ENCODE data around the gene TBR1.

TBR1 gene

DNA sequence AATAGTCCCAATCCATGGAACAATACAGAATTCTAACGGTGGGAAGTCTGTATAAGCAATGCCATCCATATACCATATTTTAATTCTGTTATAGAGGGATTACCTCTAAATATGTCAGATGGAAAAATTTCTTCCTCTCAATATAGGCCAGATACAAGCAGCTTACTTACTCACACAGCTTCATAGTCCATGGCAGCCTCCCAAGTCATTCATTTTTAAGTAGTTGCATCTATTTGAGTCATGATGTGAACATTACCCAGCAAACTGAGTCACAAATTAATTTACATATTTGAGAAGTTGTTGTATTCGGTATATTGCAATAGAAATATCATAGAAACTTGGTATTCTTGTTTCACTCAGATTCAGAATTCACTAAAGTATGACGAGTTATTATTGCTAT is 20.3 kb downstream of the TBR1 start:
- DNase-seq (ENCODE audit: low spot score): no peak
- TF ChIP-seq, protein P1, sequence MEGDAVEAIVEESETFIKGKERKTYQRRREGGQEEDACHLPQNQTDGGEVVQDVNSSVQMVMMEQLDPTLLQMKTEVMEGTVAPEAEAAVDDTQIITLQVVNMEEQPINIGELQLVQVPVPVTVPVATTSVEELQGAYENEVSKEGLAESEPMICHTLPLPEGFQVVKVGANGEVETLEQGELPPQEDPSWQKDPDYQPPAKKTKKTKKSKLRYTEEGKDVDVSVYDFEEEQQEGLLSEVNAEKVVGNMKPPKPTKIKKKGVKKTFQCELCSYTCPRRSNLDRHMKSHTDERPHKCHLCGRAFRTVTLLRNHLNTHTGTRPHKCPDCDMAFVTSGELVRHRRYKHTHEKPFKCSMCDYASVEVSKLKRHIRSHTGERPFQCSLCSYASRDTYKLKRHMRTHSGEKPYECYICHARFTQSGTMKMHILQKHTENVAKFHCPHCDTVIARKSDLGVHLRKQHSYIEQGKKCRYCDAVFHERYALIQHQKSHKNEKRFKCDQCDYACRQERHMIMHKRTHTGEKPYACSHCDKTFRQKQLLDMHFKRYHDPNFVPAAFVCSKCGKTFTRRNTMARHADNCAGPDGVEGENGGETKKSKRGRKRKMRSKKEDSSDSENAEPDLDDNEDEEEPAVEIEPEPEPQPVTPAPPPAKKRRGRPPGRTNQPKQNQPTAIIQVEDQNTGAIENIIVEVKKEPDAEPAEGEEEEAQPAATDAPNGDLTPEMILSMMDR (IDR thresholded peaks at IDR 0.05; ENCODE audit: borderline replicate concordance, control extremely low read depth, extremely low read depth, insufficient read depth, missing control alignments): no peak
- in situ Hi-C loops (cut with MboI; ENCODE audit: low sequenced_read_pairs, unreplicated experiment): no loop called here

DNA sequence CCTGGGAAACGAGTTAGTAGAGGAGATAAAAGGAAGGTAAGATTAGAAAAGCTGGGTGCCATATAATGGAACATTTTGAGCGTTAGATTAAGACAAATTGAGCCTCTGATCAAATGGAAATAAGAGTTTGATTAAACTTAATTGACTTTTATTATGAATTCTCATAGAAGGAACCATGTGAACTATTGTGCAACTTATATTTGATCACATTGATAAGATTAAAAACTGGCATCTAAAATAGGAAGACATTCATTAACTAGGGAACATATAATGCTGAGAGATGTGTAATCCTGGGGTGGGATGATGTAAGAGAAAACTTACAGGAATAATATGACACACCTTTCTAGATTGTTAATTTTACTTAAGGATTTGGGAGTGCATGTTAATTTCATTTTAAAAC is 22.5 kb downstream of the TBR1 start:
- in situ Hi-C loops (cut with MboI; ENCODE audit: low sequenced_read_pairs, unreplicated experiment): no loop called here
- TF ChIP-seq, protein P1 (IDR thresholded peaks at IDR 0.05; ENCODE audit: borderline replicate concordance, control extremely low read depth, extremely low read depth, insufficient read depth, missing control alignments): no peak
- DNase-seq (ENCODE audit: low spot score): no peak

GRCh38 chr2:161445097-161445496 is 29.0 kb downstream of the TBR1 start:
- in situ Hi-C loops (cut with MboI; ENCODE audit: low sequenced_read_pairs, unreplicated experiment): no loop called here
- DNase-seq (ENCODE audit: low spot score): no peak
- TF ChIP-seq, protein P1 (IDR thresholded peaks at IDR 0.05; ENCODE audit: borderline replicate concordance, control extremely low read depth, extremely low read depth, insufficient read depth, missing control alignments): no peak

DNA sequence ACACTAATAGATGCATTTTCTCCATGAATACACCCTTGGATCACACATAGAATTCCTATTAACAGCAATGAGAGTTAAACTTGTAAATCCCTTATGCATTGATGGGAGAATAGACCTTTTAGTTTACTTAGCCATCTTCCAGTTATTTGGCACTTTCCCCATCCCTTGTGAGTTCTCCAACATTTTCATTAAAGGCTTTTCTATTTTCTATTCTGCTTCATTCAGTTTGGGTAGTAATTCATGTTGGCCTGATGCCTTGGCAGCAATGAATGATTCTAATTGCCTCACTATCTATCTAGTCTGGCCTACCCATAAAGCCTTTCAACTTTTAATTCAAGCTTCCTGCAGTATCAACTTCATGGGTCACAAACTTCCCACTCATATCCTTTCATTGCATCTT is 32.3 kb downstream of the TBR1 start:
- in situ Hi-C loops (cut with MboI; ENCODE audit: low sequenced_read_pairs, unreplicated experiment): no loop called here
- DNase-seq (ENCODE audit: low spot score): no peak
- TF ChIP-seq, protein P1 (IDR thresholded peaks at IDR 0.05; ENCODE audit: borderline replicate concordance, control extremely low read depth, extremely low read depth, insufficient read depth, missing control alignments): no peak

DNA sequence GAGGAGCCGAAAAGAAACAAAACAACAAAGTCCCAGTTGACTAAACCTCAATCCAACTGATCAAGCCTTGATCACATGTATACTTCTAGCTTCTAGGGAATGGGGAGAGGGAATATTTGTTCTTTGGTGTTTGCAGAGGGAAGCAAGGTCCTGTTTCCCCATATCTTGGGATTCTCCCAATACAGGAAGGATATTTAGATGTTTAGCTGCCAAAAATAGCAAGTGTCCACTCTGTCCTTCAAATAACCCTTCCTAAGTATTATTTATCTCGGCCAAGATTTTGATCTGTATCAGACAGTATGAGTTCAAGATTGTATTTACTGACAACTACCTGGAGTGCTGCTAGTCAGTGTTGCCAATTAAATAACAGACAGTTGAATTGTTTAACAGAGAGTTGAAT is 55.5 kb downstream of the TBR1 start:
- in situ Hi-C loops (cut with MboI; ENCODE audit: low sequenced_read_pairs, unreplicated experiment): no loop called here
- DNase-seq (ENCODE audit: low spot score): no peak
- TF ChIP-seq, protein P1 (IDR thresholded peaks at IDR 0.05; ENCODE audit: borderline replicate concordance, control extremely low read depth, extremely low read depth, insufficient read depth, missing control alignments): no peak

DNA sequence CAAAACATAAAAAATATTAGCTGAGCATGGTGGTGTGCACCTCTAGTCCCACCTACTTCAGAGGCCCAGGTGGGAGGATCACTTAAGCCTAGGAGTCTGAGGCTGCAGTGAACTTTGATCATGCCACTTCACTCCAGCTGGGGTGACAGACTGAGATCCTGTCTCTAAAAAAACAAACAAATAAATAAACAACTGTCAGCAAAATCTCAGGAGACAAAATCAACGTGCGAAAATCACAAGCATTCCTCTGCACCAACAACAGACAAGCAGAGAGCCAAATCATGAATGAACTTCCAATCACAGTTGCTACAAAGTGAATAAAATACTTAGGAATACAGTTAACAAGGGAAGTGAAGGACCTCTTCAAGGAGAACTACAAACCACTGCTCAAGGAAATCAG is 58.8 kb downstream of the TBR1 start:
- in situ Hi-C loops (cut with MboI; ENCODE audit: low sequenced_read_pairs, unreplicated experiment): no loop called here
- no peak for DNase-seq (ENCODE audit: low spot score)
- TF ChIP-seq, protein P1 (IDR thresholded peaks at IDR 0.05; ENCODE audit: borderline replicate concordance, control extremely low read depth, extremely low read depth, insufficient read depth, missing control alignments): no peak
